WTC11 (cell line): ENCODE measurements around the gene HRG. TPM values are rescaled to one million over a fixed set of nuclear protein-coding genes. Genes with fewer than 3 reads are reported as not detected.

Experiments
- ATAC-seq: fragments of 200-7000 bp; cut with Tn5 transposase; 2 replicates; pipeline ENCODE4 v1.10.0; 2021; ENCODE audit warnings: mild to moderate bottlenecking, moderate library complexity
- CTCF ChIA-PET: fragments of 300-600 bp; sonication (Branson Sonifier 250); formaldehyde crosslinking; loops from one replicate; lab custom pipeline; 2021; ENCODE audit warnings: antibody characterized with exemption; lab: Charles Lee
- POLR2A ChIA-PET: fragments of 350-600 bp; sonication (Branson Sonifier 250); formaldehyde crosslinking; loops from one replicate; lab custom pipeline; 2021; ENCODE audit warnings: antibody characterized with exemption; lab: Charles Lee
- DNase-seq: peaks from one replicate; pipeline ENCODE4 v3.0.0; 2021; ENCODE audit warnings: low spot score
- H3K27ac Mint-ChIP-seq: 2 replicates; pipeline ENCODE4 v1.8.0; 2021; ENCODE audit warnings: mixed read lengths
- H3K27me3 Mint-ChIP-seq: 2 replicates; pipeline ENCODE4 v1.8.0; 2021; ENCODE audit warnings: low read depth, mild to moderate bottlenecking, moderate library complexity, mixed read lengths
- H3K36me3 Mint-ChIP-seq: 2 replicates; pipeline ENCODE4 v1.8.0; 2021; ENCODE audit warnings: mixed read lengths
- H3K4me1 Mint-ChIP-seq: 2 replicates; pipeline ENCODE4 v1.8.0; 2022; ENCODE audit warnings: mixed read lengths
- H3K4me3 Mint-ChIP-seq: 2 replicates; pipeline ENCODE4 v1.8.0; 2021; ENCODE audit warnings: mild to moderate bottlenecking, moderate library complexity, mixed read lengths
- H3K9me3 Mint-ChIP-seq: 2 replicates; pipeline ENCODE4 v1.8.0; 2021; ENCODE audit warnings: mixed read lengths
- CREB1 ChIP-seq: sonication (generic); formaldehyde crosslinking; IDR thresholded peaks from 2 replicates; pipeline ENCODE4 v1.8.0; 2023; ENCODE audit warnings: mild to moderate bottlenecking, missing genetic modification reagents
- FOXJ3 ChIP-seq: sonication (generic); formaldehyde crosslinking; IDR thresholded peaks from 2 replicates; pipeline ENCODE4 v1.9.0; 2021; ENCODE audit warnings: missing genetic modification reagents, mild to moderate bottlenecking, borderline replicate concordance
- GRHL2 ChIP-seq: fragments of 250-450 bp; sonication (Bioruptor Pico); IDR thresholded peaks from 2 replicates; pipeline ENCODE4 v1.8.0; 2022; ENCODE audit warnings: mild to moderate bottlenecking, moderate library complexity; ENCODE audit not compliant: insufficient replicate concordance, severe bottlenecking
- IRF2 ChIP-seq: sonication (generic); formaldehyde crosslinking; IDR thresholded peaks from 2 replicates; pipeline ENCODE4 v1.8.0; 2022; ENCODE audit warnings: low read depth, missing genetic modification reagents, borderline replicate concordance
- JAZF1 ChIP-seq: fragments of 250-450 bp; sonication (Bioruptor Pico); IDR thresholded peaks from 2 replicates; pipeline ENCODE4 v1.9.0; 2021; ENCODE audit warnings: moderate library complexity, mild to moderate bottlenecking, inconsistent platforms
- NR2C2 ChIP-seq: sonication (generic); formaldehyde crosslinking; IDR thresholded peaks from 2 replicates; pipeline ENCODE4 v1.8.0; 2022; ENCODE audit warnings: mild to moderate bottlenecking, missing genetic modification reagents
- SOX15 ChIP-seq: fragments of 250-450 bp; sonication (Bioruptor Pico); IDR thresholded peaks from 2 replicates; pipeline ENCODE4 v1.9.0; 2021; ENCODE audit warnings: mild to moderate bottlenecking
- TEAD4 ChIP-seq: sonication (generic); formaldehyde crosslinking; IDR thresholded peaks from 2 replicates; pipeline ENCODE4 v1.8.0; 2022; ENCODE audit warnings: mild to moderate bottlenecking, missing genetic modification reagents
- ZBTB21 ChIP-seq: sonication (generic); formaldehyde crosslinking; IDR thresholded peaks from 2 replicates; pipeline ENCODE4 v1.8.1; 2023; ENCODE audit warnings: mild to moderate bottlenecking, missing genetic modification reagents, borderline replicate concordance
- ZNF121 ChIP-seq: sonication (generic); formaldehyde crosslinking; IDR thresholded peaks from 2 replicates; pipeline ENCODE4 v1.8.0; 2023; ENCODE audit warnings: missing genetic modification reagents
- ZNF671 ChIP-seq: fragments of 250-450 bp; sonication (Bioruptor Pico); IDR thresholded peaks from 2 replicates; pipeline ENCODE4 v1.8.0; 2021; ENCODE audit warnings: mild to moderate bottlenecking
- total RNA-seq: library from RNA; stranded (reverse); gene quantifications from 3 replicates; pipeline ENCODE4 v1.2.3, GENCODE V29; 2021
- TF ChIP-seq, protein P1 (sequence below): sonication (generic); formaldehyde crosslinking; IDR thresholded peaks from 2 replicates; pipeline ENCODE4 v1.8.0; 2022; ENCODE audit warnings: mild to moderate bottlenecking, missing genetic modification reagents
- TF ChIP-seq, protein P2 (sequence below): sonication (generic); formaldehyde crosslinking; IDR thresholded peaks from 2 replicates; pipeline ENCODE4 v1.8.0; 2023; ENCODE audit warnings: missing genetic modification reagents
- TF ChIP-seq, protein P3 (sequence below): sonication (generic); formaldehyde crosslinking; IDR thresholded peaks from 2 replicates; pipeline ENCODE4 v1.8.1; 2022; ENCODE audit warnings: mild to moderate bottlenecking, missing genetic modification reagents, moderate library complexity, borderline replicate concordance
- TF ChIP-seq, protein P4 (sequence below): sonication (generic); formaldehyde crosslinking; IDR thresholded peaks from 2 replicates; pipeline ENCODE4 v1.8.0; 2022; ENCODE audit warnings: missing genetic modification reagents
- TF ChIP-seq, protein P5 (sequence below): fragments of 250-450 bp; sonication (Bioruptor Pico); IDR thresholded peaks from 2 replicates; pipeline ENCODE4 v1.8.0; 2021; ENCODE audit warnings: mild to moderate bottlenecking

The HRG gene
- total RNA-seq, 1 experiment from 2014 or later: 0.24 TPM

DNA sequence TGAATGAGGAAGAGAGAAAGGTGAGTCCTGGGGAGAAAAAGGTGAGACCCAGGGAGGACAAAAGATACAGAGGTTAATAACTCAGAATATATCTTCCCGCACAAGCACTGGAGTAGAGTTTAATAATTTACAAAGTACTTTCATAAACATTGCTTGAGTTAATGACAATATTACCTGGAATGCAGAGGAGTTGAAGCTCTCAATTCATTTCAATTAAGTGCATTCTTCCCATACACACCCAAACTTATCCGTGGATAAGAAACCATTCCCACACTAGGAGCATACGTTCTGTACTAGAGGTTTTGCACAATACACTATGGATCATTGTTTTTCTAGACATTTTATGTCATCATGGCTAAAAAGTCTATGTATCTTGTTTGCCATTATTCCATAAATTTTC, 28.0 kb downstream of the HRG start:
- POLR2A ChIA-PET: no interaction called here
- Mint-ChIP-seq H3K9me3 (peaks cover 10% of the 10 kb centered on the region), H3K4me3 (no peak overlapping the region), H3K4me1 (0 out of 2 replicates have a peak, but pooled peaks cover 6% of the 10 kb centered on the region), H3K27ac (no peak overlapping the region), H3K27me3 (no peaks in the 10 kb centered on the region), H3K36me3 (no peaks in the 10 kb centered on the region)
- ATAC-seq (no peak), DNase-seq (no peak)
- CTCF ChIA-PET: no interaction called here
- TF ChIP-seq, protein P1, sequence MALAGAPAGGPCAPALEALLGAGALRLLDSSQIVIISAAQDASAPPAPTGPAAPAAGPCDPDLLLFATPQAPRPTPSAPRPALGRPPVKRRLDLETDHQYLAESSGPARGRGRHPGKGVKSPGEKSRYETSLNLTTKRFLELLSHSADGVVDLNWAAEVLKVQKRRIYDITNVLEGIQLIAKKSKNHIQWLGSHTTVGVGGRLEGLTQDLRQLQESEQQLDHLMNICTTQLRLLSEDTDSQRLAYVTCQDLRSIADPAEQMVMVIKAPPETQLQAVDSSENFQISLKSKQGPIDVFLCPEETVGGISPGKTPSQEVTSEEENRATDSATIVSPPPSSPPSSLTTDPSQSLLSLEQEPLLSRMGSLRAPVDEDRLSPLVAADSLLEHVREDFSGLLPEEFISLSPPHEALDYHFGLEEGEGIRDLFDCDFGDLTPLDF (CRISPR knock-in tag): no peak
- TF ChIP-seq CREB1 (CRISPR knock-in tag): no peak
- TF ChIP-seq TEAD4 (CRISPR knock-in tag): no peak
- TF ChIP-seq, protein P2, sequence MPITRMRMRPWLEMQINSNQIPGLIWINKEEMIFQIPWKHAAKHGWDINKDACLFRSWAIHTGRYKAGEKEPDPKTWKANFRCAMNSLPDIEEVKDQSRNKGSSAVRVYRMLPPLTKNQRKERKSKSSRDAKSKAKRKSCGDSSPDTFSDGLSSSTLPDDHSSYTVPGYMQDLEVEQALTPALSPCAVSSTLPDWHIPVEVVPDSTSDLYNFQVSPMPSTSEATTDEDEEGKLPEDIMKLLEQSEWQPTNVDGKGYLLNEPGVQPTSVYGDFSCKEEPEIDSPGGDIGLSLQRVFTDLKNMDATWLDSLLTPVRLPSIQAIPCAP: no peak
- no peak for TF ChIP-seq ZNF671 (CRISPR knock-in tag)
- no peak for TF ChIP-seq ZNF121 (CRISPR knock-in tag)
- TF ChIP-seq ZBTB21: no peak
- no peak for TF ChIP-seq IRF2 (CRISPR knock-in tag)
- no peak for TF ChIP-seq FOXJ3 (CRISPR knock-in tag)
- no peak for TF ChIP-seq GRHL2
- no peak for TF ChIP-seq JAZF1 (CRISPR knock-in tag)
- TF ChIP-seq, protein P3, sequence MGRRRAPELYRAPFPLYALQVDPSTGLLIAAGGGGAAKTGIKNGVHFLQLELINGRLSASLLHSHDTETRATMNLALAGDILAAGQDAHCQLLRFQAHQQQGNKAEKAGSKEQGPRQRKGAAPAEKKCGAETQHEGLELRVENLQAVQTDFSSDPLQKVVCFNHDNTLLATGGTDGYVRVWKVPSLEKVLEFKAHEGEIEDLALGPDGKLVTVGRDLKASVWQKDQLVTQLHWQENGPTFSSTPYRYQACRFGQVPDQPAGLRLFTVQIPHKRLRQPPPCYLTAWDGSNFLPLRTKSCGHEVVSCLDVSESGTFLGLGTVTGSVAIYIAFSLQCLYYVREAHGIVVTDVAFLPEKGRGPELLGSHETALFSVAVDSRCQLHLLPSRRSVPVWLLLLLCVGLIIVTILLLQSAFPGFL (CRISPR knock-in tag): no peak
- TF ChIP-seq, protein P4, sequence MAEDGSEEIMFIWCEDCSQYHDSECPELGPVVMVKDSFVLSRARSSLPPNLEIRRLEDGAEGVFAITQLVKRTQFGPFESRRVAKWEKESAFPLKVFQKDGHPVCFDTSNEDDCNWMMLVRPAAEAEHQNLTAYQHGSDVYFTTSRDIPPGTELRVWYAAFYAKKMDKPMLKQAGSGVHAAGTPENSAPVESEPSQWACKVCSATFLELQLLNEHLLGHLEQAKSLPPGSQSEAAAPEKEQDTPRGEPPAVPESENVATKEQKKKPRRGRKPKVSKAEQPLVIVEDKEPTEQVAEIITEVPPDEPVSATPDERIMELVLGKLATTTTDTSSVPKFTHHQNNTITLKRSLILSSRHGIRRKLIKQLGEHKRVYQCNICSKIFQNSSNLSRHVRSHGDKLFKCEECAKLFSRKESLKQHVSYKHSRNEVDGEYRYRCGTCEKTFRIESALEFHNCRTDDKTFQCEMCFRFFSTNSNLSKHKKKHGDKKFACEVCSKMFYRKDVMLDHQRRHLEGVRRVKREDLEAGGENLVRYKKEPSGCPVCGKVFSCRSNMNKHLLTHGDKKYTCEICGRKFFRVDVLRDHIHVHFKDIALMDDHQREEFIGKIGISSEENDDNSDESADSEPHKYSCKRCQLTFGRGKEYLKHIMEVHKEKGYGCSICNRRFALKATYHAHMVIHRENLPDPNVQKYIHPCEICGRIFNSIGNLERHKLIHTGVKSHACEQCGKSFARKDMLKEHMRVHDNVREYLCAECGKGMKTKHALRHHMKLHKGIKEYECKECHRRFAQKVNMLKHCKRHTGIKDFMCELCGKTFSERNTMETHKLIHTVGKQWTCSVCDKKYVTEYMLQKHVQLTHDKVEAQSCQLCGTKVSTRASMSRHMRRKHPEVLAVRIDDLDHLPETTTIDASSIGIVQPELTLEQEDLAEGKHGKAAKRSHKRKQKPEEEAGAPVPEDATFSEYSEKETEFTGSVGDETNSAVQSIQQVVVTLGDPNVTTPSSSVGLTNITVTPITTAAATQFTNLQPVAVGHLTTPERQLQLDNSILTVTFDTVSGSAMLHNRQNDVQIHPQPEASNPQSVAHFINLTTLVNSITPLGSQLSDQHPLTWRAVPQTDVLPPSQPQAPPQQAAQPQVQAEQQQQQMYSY (CRISPR knock-in tag): no peak

DNA sequence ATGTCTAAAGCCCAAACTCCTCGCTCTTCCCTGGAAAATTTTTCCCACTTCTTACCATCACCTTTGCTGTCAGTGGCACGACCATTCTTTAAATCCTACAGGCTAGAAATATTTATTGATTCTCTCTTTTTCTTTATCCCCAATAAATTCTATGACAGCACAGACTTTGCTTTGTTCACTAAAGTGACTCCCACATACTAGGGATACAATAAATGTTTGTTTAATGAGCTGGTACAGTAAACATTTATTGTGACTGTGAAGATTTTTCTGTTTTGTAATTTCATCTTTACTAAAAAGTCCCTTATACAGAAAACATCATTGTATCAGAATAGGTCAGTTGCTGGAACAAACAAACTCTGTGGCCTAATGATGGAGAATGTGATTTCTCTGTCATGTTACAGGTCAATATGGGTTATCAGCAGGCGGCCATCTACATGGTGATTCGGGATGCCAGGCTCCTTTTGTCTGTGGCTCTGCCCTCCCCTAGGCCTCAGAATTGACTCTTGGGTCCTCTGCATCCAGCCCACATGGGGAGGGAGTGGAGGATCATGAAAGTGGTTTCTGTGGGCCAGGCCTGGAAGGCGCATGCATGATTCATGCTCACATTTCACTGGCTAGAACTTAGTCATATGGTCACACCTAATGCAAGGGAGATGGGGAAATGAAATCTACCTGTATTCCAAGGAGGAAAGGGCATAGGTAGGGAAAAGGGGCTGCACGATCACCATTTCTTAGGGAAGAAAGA, 28.6 kb downstream of the HRG start:
- Mint-ChIP-seq H3K4me3 (no peak overlapping the region), H3K36me3 (no peaks in the 10 kb centered on the region), H3K27ac (no peak overlapping the region), H3K27me3 (no peaks in the 10 kb centered on the region), H3K9me3 (peaks cover 10% of the 10 kb centered on the region)
- POLR2A ChIA-PET: no interaction called here
- peak; percentile 57; the same call in 1 of the 2 replicates for ATAC-seq
- CTCF ChIA-PET: no interaction called here
- TF ChIP-seq SOX15: no peak
- TF ChIP-seq, protein P5, sequence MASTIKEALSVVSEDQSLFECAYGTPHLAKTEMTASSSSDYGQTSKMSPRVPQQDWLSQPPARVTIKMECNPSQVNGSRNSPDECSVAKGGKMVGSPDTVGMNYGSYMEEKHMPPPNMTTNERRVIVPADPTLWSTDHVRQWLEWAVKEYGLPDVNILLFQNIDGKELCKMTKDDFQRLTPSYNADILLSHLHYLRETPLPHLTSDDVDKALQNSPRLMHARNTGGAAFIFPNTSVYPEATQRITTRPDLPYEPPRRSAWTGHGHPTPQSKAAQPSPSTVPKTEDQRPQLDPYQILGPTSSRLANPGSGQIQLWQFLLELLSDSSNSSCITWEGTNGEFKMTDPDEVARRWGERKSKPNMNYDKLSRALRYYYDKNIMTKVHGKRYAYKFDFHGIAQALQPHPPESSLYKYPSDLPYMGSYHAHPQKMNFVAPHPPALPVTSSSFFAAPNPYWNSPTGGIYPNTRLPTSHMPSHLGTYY (CRISPR knock-in tag): no peak
- TF ChIP-seq NR2C2: no peak
- TF ChIP-seq, all 79 proteins: peak for 0
- no peak for DNase-seq
- H3K4me1 Mint-ChIP-seq: 0 out of 2 replicates have a peak, but pooled peaks cover 6% of the 10 kb centered on the region
